Stimulated activated CD4-positive, alpha-beta T cell treated with anti-CD3 and anti-CD28 coated beads, Interleukin-4, amount 100 ng/mL, for 1 hour (primary cell): ENCODE results near the gene DCXR.

Experiments used
- DNase-seq: peaks from one replicate; pipeline ENCODE4 v3.0.0-alpha.2; 2020

The DCXR gene

DNA sequence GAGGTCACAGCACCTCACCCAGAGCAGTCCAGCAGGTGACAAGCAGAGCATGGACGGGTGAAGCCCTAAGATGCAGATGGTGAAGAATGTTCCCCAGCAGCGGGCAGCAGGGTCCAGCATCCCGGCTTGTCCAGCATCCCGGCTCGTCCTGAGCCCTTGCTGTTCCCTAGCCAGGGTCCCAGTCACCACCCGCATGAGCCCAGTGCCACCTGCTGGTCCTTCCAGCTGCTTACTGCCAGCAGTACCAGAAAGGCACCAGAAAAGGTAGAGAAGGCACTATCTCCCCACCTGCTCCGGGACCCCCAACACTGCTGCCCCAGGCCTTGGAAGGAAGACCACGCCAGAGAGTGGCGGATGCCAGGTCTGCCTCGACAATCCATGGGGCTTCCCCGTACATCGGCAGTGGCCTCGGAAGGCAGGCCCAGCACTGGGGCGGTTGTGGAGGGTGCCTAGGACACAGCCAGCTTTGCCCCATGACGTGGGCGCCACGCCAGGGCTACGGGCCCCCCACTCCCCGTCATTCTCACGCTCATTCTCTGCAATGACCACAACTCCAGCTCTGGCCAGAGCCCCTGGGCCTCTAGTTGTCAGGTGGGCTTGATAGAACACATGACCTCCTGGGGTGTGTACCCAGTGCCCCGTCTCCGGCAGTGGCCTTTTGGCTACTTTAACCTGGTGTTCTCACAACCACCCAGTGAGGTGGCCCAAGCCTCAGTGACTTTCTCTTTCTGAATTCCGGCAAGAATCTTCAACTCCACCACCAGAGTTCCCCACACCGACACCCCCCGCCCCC lies 16.2 kb downstream of the DCXR start:
- peak; percentile 58 for DNase-seq

- DNase-seq: no peak
These were observed 16.9 kb downstream of the DCXR start for GRCh38 chr17:82020572-82021106.

DNA sequence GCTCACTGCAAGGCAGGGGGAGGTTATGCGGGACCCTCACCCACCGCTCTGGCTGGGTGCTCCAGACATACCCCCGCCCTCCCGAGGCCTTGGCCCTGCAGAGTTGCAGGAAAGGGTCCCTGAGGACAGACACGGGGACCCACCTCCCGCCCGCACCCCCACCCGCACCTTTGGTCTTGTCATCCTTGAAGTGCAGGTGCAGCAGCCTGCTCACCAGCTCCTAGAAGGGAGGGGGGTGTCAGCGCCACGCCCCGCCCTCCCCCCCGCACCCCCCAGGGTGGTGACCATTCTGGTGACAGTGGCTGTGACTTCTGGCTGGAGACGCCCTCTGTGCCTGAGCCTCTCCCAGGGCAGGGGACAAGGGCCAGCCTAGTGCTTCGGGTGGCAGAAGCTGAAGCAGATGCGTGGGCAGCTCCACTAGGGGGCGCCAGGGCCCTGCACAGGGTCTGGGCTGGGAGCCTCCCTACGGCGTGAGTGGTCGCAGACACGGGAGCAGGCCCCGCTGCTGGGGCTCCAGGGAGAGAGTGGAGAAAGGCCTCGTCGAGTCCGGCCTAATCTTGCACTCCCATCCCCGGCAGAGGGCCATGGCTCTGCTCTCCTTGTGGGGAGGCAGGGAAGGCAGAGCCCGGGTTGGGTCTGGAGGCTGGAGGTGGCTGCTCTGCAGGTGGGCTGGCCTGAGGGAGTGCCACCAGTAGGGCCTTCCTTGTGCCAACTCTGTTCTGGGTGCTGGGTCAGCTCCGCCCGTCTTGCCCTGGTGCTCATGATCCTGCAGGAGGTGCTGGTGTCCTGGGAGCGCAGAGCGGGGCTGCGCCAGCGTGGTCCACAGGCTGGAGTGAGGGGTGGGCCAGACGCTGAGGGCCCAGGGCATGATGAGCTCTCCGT lies 17.6 kb downstream of the DCXR start:
- DNase-seq: peak; percentile 70

GRCh38 chr17:82018989-82019689 lies 18.4 kb downstream of the DCXR start:
- no peak for DNase-seq

DNA sequence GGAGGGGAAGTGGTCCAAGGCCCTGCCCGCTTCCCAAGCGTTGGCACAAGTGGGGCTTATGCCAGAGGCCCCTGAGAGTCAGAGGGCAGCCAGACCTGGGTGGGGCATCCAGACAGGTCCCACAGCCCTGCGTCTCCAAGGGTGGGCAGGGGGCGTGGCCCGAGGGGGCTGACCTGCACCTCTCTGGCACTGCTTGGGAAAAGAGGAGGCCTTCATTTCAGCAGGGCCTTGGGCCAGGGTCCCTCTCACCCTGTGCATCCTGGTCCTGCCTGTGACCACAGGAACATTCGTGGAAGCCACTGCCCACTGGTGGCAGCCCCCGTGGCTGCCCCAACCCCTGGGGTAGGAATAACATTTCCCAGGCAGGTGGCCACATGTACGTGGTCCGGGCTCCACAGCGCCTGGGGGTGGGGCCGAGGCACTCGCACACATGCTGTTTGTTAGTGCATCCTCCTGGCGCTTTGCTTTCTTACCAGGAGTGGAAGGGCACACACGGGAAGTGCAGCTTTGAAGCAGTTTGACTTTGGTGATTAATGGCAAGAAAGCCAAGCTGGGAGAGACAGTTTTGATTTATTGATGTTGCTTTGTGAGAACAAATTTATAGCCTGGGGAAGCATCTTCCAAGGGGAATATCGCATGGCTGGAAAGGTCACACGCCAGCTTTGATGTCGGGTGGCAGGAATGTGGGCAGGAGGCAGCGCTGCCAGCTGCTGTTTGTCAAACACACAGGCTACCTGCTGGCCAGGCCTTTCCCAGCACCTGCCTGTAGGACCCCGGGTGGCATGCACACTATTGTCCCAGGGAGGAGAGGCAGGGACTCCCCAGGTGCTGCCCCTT lies 19.1 kb downstream of the DCXR start:
- no peak for DNase-seq

GRCh38 chr17:82017612-82018151 lies 19.8 kb downstream of the DCXR start:
- no peak for DNase-seq

DNA sequence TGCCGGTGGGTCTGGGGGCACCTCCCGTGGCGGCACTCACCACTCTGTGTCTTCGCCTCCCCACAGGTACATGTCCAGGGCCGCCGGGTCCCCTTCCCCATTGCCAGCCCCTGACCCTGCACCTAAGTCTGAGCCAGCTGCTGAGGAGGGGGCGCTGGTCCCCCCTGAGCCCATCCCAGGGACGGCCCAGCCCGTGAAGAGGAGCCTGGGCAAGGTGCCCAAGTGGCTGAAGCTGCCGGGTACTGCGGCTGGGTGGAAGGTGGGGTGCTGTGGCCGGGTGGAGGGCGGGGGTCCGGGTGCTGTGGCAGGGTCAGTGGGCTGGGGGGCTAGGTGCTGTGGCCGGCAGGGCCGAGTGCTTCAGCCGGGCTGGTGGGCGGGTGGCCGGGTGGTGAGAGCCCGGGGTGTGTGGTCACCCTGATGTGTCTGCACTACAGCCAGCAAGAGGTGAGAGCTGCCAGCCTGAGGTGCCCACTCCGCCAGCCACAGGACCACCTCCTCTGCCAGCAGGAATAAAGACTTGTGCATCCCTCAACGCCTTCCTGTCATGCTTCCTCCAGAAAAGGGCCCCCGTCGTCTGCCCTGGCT lies 20.5 kb downstream of the DCXR start:
- DNase-seq: no peak

DNA sequence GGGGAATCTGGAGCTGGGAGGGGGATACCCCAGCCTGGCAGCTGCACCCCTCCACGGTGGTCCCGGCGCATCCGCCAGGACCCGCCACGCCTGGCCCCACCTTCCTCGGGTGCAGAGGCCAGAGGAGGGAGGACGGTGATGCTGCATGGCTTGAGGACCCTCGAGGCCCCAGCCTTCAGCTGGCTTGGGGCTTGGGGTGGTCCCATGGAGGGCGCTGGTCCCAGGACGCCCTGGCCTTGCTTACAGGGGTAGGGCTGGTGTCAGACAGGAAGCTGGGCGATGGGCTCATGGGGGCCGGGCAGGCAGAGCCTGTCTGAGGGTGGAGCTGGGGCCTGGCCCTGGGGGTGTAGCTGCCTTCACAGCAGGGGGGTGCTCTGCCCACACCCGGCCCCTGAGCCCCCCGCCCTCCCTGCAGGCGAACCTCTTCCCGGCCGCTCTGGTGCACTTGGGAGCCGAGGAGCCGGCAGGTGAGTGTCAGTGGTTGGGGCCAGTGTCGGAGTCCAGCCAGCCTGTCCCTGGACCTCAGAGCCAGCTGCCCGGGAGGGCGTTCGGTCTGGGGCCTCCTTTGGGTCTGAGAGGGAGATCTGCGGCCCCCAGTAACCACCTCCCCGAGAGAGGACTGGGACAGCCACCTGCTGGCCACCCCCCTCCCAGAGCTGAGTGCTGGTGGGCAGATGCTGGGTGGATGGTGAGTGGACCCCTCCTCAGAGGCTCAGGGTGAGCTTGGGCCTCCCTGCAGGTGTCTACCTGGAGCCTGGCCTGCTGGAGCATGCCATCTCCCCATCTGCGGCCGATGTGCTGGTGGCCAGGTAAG lies 21.2 kb downstream of the DCXR start:
- DNase-seq: no peak

DNA sequence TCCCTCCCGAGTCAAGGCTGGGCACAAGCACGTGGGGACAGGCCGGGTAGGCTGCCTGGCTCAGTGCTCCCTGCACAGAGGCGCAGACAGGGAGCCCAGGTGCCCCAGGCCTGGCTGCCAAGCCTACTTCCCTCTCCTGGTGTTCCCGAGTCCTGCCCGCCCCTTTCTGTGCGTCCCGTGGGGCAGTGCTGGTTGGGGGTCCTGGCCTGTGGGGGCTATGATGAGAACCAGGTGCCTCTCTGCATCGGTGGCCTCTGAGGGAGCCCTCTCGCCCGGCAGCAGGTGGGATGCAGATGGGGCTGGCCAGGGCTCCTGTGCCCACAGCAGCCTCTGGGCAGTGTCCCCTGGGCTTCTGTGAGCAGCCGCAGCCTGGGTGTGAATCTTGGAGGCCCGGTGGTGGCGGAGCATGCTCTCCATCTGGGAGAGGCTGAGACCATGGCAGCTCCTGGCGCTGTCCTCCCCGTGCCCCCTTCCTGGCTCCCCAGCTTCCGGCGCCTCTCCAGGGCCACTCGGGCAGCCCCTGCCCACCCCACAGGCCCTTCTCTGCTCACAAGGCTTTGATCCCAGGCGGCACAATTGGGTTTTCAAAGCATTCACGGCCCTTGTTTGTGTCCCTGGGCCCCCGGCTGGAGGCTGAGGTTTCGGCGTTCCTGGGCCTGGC lies 22.1 kb downstream of the DCXR start:
- DNase-seq: no peak

DNA sequence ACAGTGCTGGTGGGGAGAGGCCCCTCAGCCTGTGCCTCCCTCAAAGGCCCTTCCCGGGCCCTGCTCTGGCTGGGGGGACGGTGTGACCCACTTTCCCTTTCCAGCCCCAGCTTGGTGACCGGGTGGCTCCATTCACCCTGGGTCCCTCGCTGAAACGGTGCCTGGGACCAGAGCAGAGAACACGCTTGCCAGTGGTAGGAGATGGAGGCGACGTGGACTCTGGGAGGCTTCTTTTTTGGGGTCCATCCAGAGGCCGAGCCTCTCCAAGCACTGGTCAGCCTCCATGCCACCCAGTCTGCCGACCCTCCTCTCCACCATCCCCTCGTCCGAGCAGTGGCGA lies 22.6 kb downstream of the DCXR start:
- DNase-seq: no peak

DNA sequence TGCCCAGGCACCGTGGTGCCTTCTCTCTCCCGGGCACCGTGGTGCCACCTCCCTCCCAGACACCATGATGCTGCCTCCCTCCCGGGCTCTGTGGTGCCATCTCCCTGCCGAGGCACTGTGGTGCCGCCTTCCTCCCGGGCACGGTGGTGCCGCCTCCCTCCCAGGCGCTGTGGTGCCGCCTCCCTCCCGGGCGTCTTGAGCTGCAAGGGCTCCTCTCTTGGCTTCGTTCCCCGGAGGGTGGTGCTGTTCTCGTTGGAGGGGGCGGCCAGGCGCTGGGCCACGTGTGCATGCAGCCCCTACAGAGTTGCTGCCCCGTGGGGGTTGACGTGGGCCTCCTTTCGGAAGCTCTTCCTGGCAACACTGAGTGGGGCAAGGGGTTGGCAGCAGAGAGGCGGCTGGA lies 23.1 kb downstream of the DCXR start:
- DNase-seq: no peak

GRCh38 chr17:82013772-82014321 lies 23.6 kb downstream of the DCXR start:
- DNase-seq: no peak

DNA sequence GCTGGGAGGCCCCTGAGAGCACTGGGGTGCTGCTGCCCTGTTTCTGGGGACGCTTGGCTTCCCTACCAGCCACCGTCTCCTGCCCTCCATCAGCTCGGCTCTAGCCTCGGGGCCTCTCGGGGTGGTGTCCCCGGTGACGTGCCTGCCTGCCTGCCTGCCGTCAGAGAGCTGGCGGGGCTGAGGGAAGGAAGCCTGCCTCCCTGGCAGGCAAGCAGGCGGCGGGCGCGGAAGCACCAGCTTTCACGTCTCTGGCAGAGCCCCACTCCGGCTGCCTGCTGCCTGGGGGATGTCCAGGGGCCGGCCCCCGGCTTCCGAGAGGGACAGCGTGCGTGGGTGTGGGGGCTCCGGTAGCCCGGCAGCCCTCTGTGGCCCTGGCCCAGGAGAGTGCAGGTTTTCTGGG lies 24.2 kb downstream of the DCXR start:
- DNase-seq: no peak

GRCh38 chr17:82012640-82013295 lies 24.7 kb downstream of the DCXR start:
- DNase-seq: no peak

GRCh38 chr17:82012261-82012639 lies 25.2 kb downstream of the DCXR start:
- no peak for DNase-seq

DNA sequence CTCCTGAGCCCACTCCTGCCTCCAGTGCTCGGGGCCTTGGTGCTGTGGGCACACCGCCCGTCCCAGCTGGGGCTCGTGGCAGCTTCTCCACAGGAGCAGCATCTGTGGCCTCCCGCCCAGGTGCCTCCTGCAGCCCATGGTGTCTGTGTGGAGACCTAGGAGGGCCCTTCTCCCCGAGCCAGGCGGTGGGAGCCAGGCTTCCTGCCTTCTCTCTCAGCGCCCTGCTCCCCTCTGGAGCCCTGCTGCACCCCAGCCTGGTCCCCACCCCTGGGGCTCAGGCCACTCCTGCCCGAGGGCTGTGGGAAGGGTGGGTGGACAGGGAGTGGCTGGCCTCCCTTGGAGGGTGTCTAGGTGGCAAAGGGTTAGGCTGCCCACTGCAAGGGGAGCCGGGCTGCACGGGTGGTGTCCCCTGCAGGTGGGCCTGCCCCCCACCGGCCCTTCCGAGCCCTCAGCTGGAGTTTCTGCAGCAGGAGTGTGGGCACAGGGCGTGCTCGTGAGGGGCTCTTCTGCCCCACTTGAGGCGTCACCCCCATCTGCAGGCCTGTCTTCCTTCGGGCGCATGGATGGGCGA lies 25.8 kb downstream of the DCXR start:
- no peak for DNase-seq

- DNase-seq: no peak
These were observed 26.6 kb downstream of the DCXR start for GRCh38 chr17:82010575-82011525.

GRCh38 chr17:82009413-82009812 lies 28.1 kb downstream of the DCXR start:
- no peak for DNase-seq
